Measurements from ENCODE around the gene LXN. TPM values are rescaled to one million over a fixed set of nuclear protein-coding genes. Genes with fewer than 3 reads are reported as not detected.

The LXN gene
- total RNA-seq, 1 donor from 2014 or later: 18.1 TPM

DNA sequence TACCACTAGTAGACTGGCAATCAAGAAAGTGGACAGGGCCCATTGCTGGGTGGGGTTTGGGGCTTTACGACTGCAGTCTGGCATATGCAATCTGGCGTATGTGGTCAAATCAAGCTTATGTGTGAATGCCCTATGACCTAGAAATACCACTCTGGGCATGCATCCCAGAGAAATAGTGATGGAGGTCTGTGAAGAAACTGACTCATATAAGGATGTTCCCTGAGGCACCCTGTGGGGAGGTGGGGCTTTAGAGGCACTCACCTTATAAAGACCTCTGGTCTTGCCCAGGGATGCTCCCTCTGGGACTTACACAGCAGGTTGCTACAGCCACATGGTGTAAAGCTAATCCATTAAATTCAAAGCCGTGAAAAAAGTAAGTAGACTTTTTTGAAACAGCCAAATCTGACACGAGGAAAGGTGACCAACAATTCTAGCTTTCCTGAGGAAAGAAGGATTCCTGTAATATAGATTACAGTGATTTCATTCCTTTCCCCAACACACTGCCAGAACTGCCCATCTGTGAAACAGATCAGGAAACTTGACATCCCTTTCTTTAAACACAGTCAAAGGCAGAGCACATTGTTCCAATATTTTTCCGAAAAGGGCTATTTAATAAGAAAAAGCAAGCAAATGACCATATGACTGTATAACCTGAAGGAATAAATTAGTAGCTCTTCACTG lies 46.2 kb upstream of the LXN start:
- Histone ChIP-seq H3K4me3 (ENCODE audit: insufficient read depth, low read depth, low read length) (no peak overlapping the region), H3K9ac (ENCODE audit: low read length) (peak overlapping the region; percentile 0), H3K36me3 (ENCODE audit: insufficient read depth, low read length) (no peaks in the 10 kb centered on the region), H3K4me2 (ENCODE audit: low read length) (peak overlapping the region; percentile 53), H3K79me2 (ENCODE audit: insufficient read depth, low read length) (peaks cover 4% of the 10 kb centered on the region), H3K27ac (ENCODE audit: low read depth, low read length) (no peak overlapping the region), H4K20me1 (ENCODE audit: insufficient read depth, low read length) (no peaks in the 10 kb centered on the region), H3K4me1 (ENCODE audit: insufficient read depth, low read length) (peaks cover 44% of the 10 kb centered on the region), H2AFZ (ENCODE audit: low read depth, low read length) (no peak overlapping the region), H3K27me3 (ENCODE audit: insufficient read depth, low read length) (no peaks in the 10 kb centered on the region), H3K9me3 (ENCODE audit: insufficient read depth, low read depth, low read length) (no peaks in the 10 kb centered on the region)
- Mint-ChIP-seq H3K4me3 (ENCODE audit: unreplicated experiment) (no peak overlapping the region), H3K27me3 (ENCODE audit: low read depth, unreplicated experiment) (no peaks in the 10 kb centered on the region), H3K27ac (ENCODE audit: unreplicated experiment) (no peak overlapping the region), H3K9me3 (ENCODE audit: unreplicated experiment) (no peaks in the 10 kb centered on the region), H3K36me3 (ENCODE audit: low read depth, unreplicated experiment) (peaks cover 2% of the 10 kb centered on the region), H3K4me1 (ENCODE audit: low read depth, unreplicated experiment) (peaks cover 47% of the 10 kb centered on the region)
- FAIRE-seq (peak; percentile 20), DNase-seq (ENCODE audit: low read depth) (peak; percentile 98)
- TF ChIP-seq, protein P1, sequence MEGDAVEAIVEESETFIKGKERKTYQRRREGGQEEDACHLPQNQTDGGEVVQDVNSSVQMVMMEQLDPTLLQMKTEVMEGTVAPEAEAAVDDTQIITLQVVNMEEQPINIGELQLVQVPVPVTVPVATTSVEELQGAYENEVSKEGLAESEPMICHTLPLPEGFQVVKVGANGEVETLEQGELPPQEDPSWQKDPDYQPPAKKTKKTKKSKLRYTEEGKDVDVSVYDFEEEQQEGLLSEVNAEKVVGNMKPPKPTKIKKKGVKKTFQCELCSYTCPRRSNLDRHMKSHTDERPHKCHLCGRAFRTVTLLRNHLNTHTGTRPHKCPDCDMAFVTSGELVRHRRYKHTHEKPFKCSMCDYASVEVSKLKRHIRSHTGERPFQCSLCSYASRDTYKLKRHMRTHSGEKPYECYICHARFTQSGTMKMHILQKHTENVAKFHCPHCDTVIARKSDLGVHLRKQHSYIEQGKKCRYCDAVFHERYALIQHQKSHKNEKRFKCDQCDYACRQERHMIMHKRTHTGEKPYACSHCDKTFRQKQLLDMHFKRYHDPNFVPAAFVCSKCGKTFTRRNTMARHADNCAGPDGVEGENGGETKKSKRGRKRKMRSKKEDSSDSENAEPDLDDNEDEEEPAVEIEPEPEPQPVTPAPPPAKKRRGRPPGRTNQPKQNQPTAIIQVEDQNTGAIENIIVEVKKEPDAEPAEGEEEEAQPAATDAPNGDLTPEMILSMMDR (IDR thresholded peaks at IDR 0.05; ENCODE audit: insufficient read depth, low read depth, low read length): no peak
- no peak for TF ChIP-seq EZH2 (IDR thresholded peaks at IDR 0.05; ENCODE audit: insufficient read depth, low read length)

DNA sequence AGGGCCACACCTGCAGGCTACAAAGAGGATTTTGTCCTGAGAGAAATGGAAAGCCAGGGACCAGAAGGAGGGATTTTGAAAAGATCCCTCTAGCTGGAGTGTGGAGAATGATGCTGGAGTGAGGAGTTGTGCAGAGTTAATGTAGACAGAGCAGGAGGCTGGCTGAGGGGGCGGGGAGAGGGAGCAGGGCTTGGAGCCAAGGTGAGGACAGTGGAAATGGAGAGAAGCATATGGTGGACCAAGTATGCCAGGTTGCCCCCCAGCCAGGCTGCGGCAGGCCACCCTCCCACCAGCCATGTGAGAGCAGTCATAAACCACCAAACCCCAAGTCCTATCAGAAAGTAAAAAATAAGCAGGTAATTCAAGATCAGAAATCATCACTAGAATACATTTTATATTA lies 45.1 kb upstream of the LXN start:
- Histone ChIP-seq H3K4me1 (ENCODE audit: insufficient read depth, low read length) (peaks cover 45% of the 10 kb centered on the region), H3K27me3 (ENCODE audit: insufficient read depth, low read length) (no peaks in the 10 kb centered on the region), H3K9ac (ENCODE audit: low read length) (no peak overlapping the region), H3K4me2 (ENCODE audit: low read length) (peak overlapping the region; percentile 10), H3K9me3 (ENCODE audit: insufficient read depth, low read depth, low read length) (no peaks in the 10 kb centered on the region), H2AFZ (ENCODE audit: low read depth, low read length) (no peak overlapping the region), H3K4me3 (ENCODE audit: insufficient read depth, low read depth, low read length) (no peak overlapping the region), H3K79me2 (ENCODE audit: insufficient read depth, low read length) (peaks cover 4% of the 10 kb centered on the region), H3K27ac (ENCODE audit: low read depth, low read length) (no peak overlapping the region), H3K36me3 (ENCODE audit: insufficient read depth, low read length) (no peaks in the 10 kb centered on the region), H4K20me1 (ENCODE audit: insufficient read depth, low read length) (no peaks in the 10 kb centered on the region)
- DNase-seq (ENCODE audit: low read depth) (no peak), FAIRE-seq (no peak)
- Mint-ChIP-seq H3K9me3 (ENCODE audit: unreplicated experiment) (no peaks in the 10 kb centered on the region), H3K27ac (ENCODE audit: unreplicated experiment) (no peak overlapping the region), H3K4me1 (ENCODE audit: low read depth, unreplicated experiment) (peaks cover 52% of the 10 kb centered on the region), H3K27me3 (ENCODE audit: low read depth, unreplicated experiment) (no peaks in the 10 kb centered on the region), H3K36me3 (ENCODE audit: low read depth, unreplicated experiment) (peaks cover 2% of the 10 kb centered on the region), H3K4me3 (ENCODE audit: unreplicated experiment) (no peak overlapping the region)
- TF ChIP-seq, protein P1 (IDR thresholded peaks at IDR 0.05; ENCODE audit: insufficient read depth, low read depth, low read length): no peak
- no peak for TF ChIP-seq EZH2 (IDR thresholded peaks at IDR 0.05; ENCODE audit: insufficient read depth, low read length)

DNA sequence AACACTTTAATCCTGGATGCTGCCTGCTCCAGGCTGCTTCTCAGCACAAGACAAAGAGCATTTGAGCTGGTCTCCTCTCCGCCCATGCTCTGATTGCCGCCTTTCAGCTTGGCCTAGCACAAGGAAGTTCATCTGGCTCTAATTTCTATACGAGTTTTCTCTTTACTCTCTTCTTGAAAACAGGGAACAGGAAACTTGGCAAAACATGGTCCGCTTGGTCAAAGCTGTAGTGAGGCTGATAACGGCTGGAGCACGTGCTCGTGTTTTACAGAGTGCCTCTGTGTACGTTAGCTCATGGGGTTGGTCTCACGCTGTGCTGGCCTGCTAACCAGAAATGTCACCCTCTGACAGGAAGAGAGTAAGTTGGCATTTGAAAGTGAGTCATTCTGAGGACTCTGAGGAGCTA lies 40.6 kb upstream of the LXN start:
- Histone ChIP-seq H3K4me3 (ENCODE audit: insufficient read depth, low read depth, low read length) (no peak overlapping the region), H3K9ac (ENCODE audit: low read length) (no peak overlapping the region), H2AFZ (ENCODE audit: low read depth, low read length) (peak overlapping the region; percentile 6), H3K4me1 (ENCODE audit: insufficient read depth, low read length) (peaks cover 66% of the 10 kb centered on the region), H3K9me3 (ENCODE audit: insufficient read depth, low read depth, low read length) (no peaks in the 10 kb centered on the region), H3K36me3 (ENCODE audit: insufficient read depth, low read length) (peaks cover 3% of the 10 kb centered on the region), H4K20me1 (ENCODE audit: insufficient read depth, low read length) (no peaks in the 10 kb centered on the region), H3K4me2 (ENCODE audit: low read length) (peak overlapping the region; percentile 2), H3K27ac (ENCODE audit: low read depth, low read length) (peak overlapping the region; percentile 45), H3K79me2 (ENCODE audit: insufficient read depth, low read length) (peaks cover 4% of the 10 kb centered on the region), H3K27me3 (ENCODE audit: insufficient read depth, low read length) (no peaks in the 10 kb centered on the region)
- Mint-ChIP-seq H3K4me1 (ENCODE audit: low read depth, unreplicated experiment) (peaks cover 81% of the 10 kb centered on the region), H3K27me3 (ENCODE audit: low read depth, unreplicated experiment) (no peaks in the 10 kb centered on the region), H3K9me3 (ENCODE audit: unreplicated experiment) (peaks cover 2% of the 10 kb centered on the region), H3K4me3 (ENCODE audit: unreplicated experiment) (no peak overlapping the region), H3K27ac (ENCODE audit: unreplicated experiment) (peak overlapping the region; percentile 92), H3K36me3 (ENCODE audit: low read depth, unreplicated experiment) (no peaks in the 10 kb centered on the region)
- DNase-seq (ENCODE audit: low read depth) (peak; percentile 45), FAIRE-seq (no peak)
- TF ChIP-seq EZH2 (IDR thresholded peaks at IDR 0.05; ENCODE audit: insufficient read depth, low read length): no peak
- TF ChIP-seq, protein P1 (IDR thresholded peaks at IDR 0.05; ENCODE audit: insufficient read depth, low read depth, low read length): no peak
